GM23338 (cell line): ENCODE measurements around the gene EID2B. TPM values are rescaled to one million over a fixed set of nuclear protein-coding genes. Genes with fewer than 3 reads are reported as not detected.

ENCODE experiments used
- ATAC-seq: fragments of 200-7000 bp; cut with Tn5 transposase; 3 replicates; pipeline ENCODE4 v1.9.1; 2020
- DNase-seq: peaks from one replicate; pipeline ENCODE4 v3.0.0-alpha.2; 2015; ENCODE audit warnings: low spot score
- H2AFZ ChIP-seq: fragments of 200-600 bp; sonication (generic); 2 replicates; pipeline ENCODE4 v1.8.0; 2016; ENCODE audit warnings: antibody characterized with exemption, mild to moderate bottlenecking, moderate library complexity
- H3F3A ChIP-seq: fragments of 200-600 bp; sonication (generic); replicated peaks from 2 replicates; pipeline ENCODE4 v1.8.0; 2017; ENCODE audit warnings: antibody characterized with exemption, mixed run types, low read depth
- H3K27ac ChIP-seq: fragments of 200-600 bp; sonication (generic); 2 replicates; pipeline ENCODE4 v1.6.1; 2016; ENCODE audit warnings: low read depth
- H3K27me3 ChIP-seq: fragments of 200-600 bp; sonication (generic); 2 replicates; pipeline ENCODE4 v1.8.0; 2016; ENCODE audit warnings: mild to moderate bottlenecking, mixed run types, moderate library complexity; ENCODE audit not compliant: insufficient read depth
- H3K36me3 ChIP-seq: fragments of 200-600 bp; sonication (generic); 2 replicates; pipeline ENCODE4 v1.8.0; 2016; ENCODE audit warnings: mild to moderate bottlenecking; ENCODE audit not compliant: insufficient read depth
- H3K4me1 ChIP-seq: fragments of 200-600 bp; sonication (generic); 2 replicates; pipeline ENCODE4 v1.8.0; 2016; ENCODE audit warnings: mild to moderate bottlenecking, moderate library complexity; ENCODE audit not compliant: insufficient read depth
- H3K4me2 ChIP-seq: fragments of 200-600 bp; sonication (generic); 2 replicates; pipeline ENCODE4 v1.7.1; 2017; ENCODE audit warnings: mixed run types
- H3K4me3 ChIP-seq: fragments of 200-600 bp; sonication (generic); 2 replicates; pipeline ENCODE4 v1.6.1; 2016; ENCODE audit warnings: mixed run types
- H3K79me2 ChIP-seq: fragments of 200-600 bp; sonication (generic); replicated peaks from 2 replicates; pipeline ENCODE4 v1.8.0; 2017; ENCODE audit warnings: mild to moderate bottlenecking; ENCODE audit not compliant: insufficient read depth
- H3K9me2 ChIP-seq: fragments of 200-600 bp; sonication (generic); 2 replicates; pipeline ENCODE4 v1.8.0; 2017; ENCODE audit not compliant: insufficient read depth
- H4K20me1 ChIP-seq: fragments of 200-600 bp; sonication (generic); replicated peaks from 2 replicates; pipeline ENCODE4 v1.8.0; 2017; ENCODE audit warnings: mild to moderate bottlenecking; ENCODE audit not compliant: insufficient read depth
- H3K27ac Mint-ChIP-seq: 2 replicates; pipeline ENCODE4 v1.8.0; 2020; ENCODE audit warnings: inconsistent platforms, mild to moderate bottlenecking, moderate library complexity, mixed read lengths
- H3K27me3 Mint-ChIP-seq: 3 replicates; pipeline ENCODE4 v1.8.0; 2022; ENCODE audit warnings: low read depth, mild to moderate bottlenecking, moderate library complexity, mixed read lengths, inconsistent platforms; ENCODE audit not compliant: insufficient read depth, poor library complexity
- H3K36me3 Mint-ChIP-seq: 3 replicates; pipeline ENCODE4 v1.8.0; 2021; ENCODE audit warnings: low read depth, mild to moderate bottlenecking, inconsistent platforms, moderate library complexity, mixed read lengths
- H3K4me1 Mint-ChIP-seq: 3 replicates; pipeline ENCODE4 v1.8.0; 2020; ENCODE audit warnings: mild to moderate bottlenecking, inconsistent platforms, mixed read lengths
- H3K4me3 Mint-ChIP-seq: 3 replicates; pipeline ENCODE4 v1.8.0; 2021; ENCODE audit warnings: moderate library complexity, mild to moderate bottlenecking, inconsistent platforms, mixed read lengths
- H3K9me3 Mint-ChIP-seq: 3 replicates; pipeline ENCODE4 v1.8.0; 2020; ENCODE audit warnings: moderate library complexity, mild to moderate bottlenecking, inconsistent platforms, mixed read lengths
- EZH2 ChIP-seq: fragments of 200-600 bp; sonication (generic); IDR thresholded peaks from one replicate; pipeline ENCODE4 v1.8.0; 2017; ENCODE audit warnings: antibody characterized with exemption, mild to moderate bottlenecking, low read depth; ENCODE audit not compliant: unreplicated experiment
- EZH2phosphoT487 ChIP-seq: fragments of 200-600 bp; sonication (generic); IDR thresholded peaks from one replicate; pipeline ENCODE4 v1.8.1; 2018; ENCODE audit warnings: antibody characterized with exemption; ENCODE audit not compliant: unreplicated experiment
- JUNB ChIP-seq: IDR thresholded peaks from one replicate; pipeline ENCODE4 v1.6.1; 2016; ENCODE audit warnings: antibody characterized with exemption; ENCODE audit not compliant: unreplicated experiment
- NANOG ChIP-seq: IDR thresholded peaks from 2 replicates; pipeline ENCODE4 v1.6.1; 2016; ENCODE audit warnings: antibody characterized with exemption, borderline replicate concordance
- POLR2AphosphoS5 ChIP-seq: IDR thresholded peaks from 2 replicates; pipeline ENCODE4 v1.6.1; 2016; ENCODE audit warnings: antibody characterized with exemption, low read depth
- STAT1 ChIP-seq: IDR thresholded peaks from one replicate; pipeline ENCODE4 v1.6.1; 2016; ENCODE audit warnings: antibody characterized with exemption; ENCODE audit not compliant: unreplicated experiment
- ZNF114 ChIP-seq: fragments of 250-450 bp; sonication (Bioruptor Pico); IDR thresholded peaks from 2 replicates; pipeline ENCODE4 v1.5.0; 2020; ENCODE audit warnings: mild to moderate bottlenecking, moderate library complexity
- ZNF331 ChIP-seq: fragments of 250-450 bp; sonication (Bioruptor Pico); IDR thresholded peaks from 2 replicates; pipeline ENCODE4 v1.5.0; 2020; ENCODE audit warnings: low read depth, mild to moderate bottlenecking, moderate library complexity
- ZNF462 ChIP-seq: fragments of 250-450 bp; sonication (Bioruptor Pico); IDR thresholded peaks from 2 replicates; pipeline ENCODE4 v1.5.0; 2020; ENCODE audit warnings: mild to moderate bottlenecking, moderate library complexity
- polyA plus RNA-seq: library from polyadenylated mRNA; unstranded; fragments of >200 nt; fragmentation: Nextera tagmentation; extraction: Ambion mirVana; gene quantifications from 2 replicates; pipeline ENCODE4 v1.2.1, GENCODE V29; 2016
- total RNA-seq: library from RNA; depleted of rRNA; stranded (reverse); fragments of >200 nt; shearing (Covaris generic); gene quantifications from 2 replicates; pipeline ENCODE4 v1.2.3, GENCODE V29; 2014
- TF ChIP-seq, protein P1 (sequence below), 2 experiments: fragments of 200-600 bp in 1 of 2; sonication (generic) in 1 of 2; conservative IDR thresholded peaks; 2 replicates each; pipeline versions ENCODE4 v1.5.1 to v1.6.1; 2016 to 2017; ENCODE audit warnings: antibody characterized with exemption in 2 of 2, low read depth in 2 of 2, mild to moderate bottlenecking in 2 of 2, moderate library complexity in 1 of 2
- TF ChIP-seq, protein P2 (sequence below): IDR thresholded peaks from one replicate; pipeline ENCODE4 v1.6.1; 2018; ENCODE audit warnings: antibody characterized with exemption; ENCODE audit not compliant: unreplicated experiment

EID2B gene
- total and polyA plus RNA-seq, 2 experiments from 2014 or later, result 2.5 to 4.6 TPM

DNA sequence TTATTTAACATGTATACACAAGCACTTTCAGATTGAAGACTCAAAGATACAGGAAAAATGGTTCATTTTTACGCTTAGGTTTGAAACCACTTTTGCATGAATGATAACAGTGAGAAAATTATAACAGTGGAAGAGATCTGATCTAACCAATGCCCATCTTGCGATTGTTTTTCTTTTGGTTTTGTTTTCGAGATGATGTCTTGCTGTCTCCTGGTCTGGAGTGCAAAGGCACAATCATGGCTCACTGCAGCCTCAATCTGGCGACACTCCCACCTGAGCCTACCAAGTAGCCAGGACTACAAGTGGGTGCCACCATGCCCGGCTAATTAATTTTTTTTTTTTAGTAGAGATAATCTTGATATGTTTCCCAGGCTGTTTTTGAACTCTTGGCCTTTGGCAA, 17.5 kb upstream of the EID2B start:
- H3F3A ChIP-seq, result no peaks in the 10 kb centered on the region
- Mint-ChIP-seq H3K27ac (no peak overlapping the region), H3K27me3 (peaks cover 5% of the 10 kb centered on the region), H3K4me1 (no peaks in the 10 kb centered on the region), H3K4me3 (no peak overlapping the region), H3K36me3 (no peaks in the 10 kb centered on the region), H3K9me3 (no peaks in the 10 kb centered on the region)
- H3K79me2 ChIP-seq, result no peaks in the 10 kb centered on the region
- H3K4me3 ChIP-seq, result no peak overlapping the region
- H4K20me1 ChIP-seq, result no peaks in the 10 kb centered on the region
- no peaks in the 10 kb centered on the region for H3K4me1 ChIP-seq
- H3K9me2 ChIP-seq, result no peaks in the 10 kb centered on the region; the same call in 1 of the 2 replicates
- H2AFZ ChIP-seq, result no peak overlapping the region
- H3K27me3 ChIP-seq, result no peaks in the 10 kb centered on the region
- no peak overlapping the region for H3K4me2 ChIP-seq
- no peak overlapping the region for H3K27ac ChIP-seq
- no peak for ATAC-seq
- no peaks in the 10 kb centered on the region for H3K36me3 ChIP-seq
- DNase-seq, result no peak
- TF ChIP-seq ZNF331 (CRISPR knock-in tag) (no peak), ZNF462 (CRISPR knock-in tag) (no peak), EZH2phosphoT487 (no peak), EZH2 (no peak), JUNB (no peak), STAT1 (no peak), ZNF114 (no peak), NANOG (no peak), POLR2AphosphoS5 (no peak)
- TF ChIP-seq, protein P1, sequence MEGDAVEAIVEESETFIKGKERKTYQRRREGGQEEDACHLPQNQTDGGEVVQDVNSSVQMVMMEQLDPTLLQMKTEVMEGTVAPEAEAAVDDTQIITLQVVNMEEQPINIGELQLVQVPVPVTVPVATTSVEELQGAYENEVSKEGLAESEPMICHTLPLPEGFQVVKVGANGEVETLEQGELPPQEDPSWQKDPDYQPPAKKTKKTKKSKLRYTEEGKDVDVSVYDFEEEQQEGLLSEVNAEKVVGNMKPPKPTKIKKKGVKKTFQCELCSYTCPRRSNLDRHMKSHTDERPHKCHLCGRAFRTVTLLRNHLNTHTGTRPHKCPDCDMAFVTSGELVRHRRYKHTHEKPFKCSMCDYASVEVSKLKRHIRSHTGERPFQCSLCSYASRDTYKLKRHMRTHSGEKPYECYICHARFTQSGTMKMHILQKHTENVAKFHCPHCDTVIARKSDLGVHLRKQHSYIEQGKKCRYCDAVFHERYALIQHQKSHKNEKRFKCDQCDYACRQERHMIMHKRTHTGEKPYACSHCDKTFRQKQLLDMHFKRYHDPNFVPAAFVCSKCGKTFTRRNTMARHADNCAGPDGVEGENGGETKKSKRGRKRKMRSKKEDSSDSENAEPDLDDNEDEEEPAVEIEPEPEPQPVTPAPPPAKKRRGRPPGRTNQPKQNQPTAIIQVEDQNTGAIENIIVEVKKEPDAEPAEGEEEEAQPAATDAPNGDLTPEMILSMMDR (conservative IDR thresholded peaks at IDR 0.05; ENCODE audit: low read depth in 2 of 2), result no peak
- TF ChIP-seq, protein P2, sequence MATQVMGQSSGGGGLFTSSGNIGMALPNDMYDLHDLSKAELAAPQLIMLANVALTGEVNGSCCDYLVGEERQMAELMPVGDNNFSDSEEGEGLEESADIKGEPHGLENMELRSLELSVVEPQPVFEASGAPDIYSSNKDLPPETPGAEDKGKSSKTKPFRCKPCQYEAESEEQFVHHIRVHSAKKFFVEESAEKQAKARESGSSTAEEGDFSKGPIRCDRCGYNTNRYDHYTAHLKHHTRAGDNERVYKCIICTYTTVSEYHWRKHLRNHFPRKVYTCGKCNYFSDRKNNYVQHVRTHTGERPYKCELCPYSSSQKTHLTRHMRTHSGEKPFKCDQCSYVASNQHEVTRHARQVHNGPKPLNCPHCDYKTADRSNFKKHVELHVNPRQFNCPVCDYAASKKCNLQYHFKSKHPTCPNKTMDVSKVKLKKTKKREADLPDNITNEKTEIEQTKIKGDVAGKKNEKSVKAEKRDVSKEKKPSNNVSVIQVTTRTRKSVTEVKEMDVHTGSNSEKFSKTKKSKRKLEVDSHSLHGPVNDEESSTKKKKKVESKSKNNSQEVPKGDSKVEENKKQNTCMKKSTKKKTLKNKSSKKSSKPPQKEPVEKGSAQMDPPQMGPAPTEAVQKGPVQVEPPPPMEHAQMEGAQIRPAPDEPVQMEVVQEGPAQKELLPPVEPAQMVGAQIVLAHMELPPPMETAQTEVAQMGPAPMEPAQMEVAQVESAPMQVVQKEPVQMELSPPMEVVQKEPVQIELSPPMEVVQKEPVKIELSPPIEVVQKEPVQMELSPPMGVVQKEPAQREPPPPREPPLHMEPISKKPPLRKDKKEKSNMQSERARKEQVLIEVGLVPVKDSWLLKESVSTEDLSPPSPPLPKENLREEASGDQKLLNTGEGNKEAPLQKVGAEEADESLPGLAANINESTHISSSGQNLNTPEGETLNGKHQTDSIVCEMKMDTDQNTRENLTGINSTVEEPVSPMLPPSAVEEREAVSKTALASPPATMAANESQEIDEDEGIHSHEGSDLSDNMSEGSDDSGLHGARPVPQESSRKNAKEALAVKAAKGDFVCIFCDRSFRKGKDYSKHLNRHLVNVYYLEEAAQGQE, result no peak
